SU-DHL-6 (cell line): ENCODE data around the gene KAT8.

Experiments
- CTCF ChIP-seq: fragments of 200-600 bp; sonication (generic); IDR thresholded peaks from one replicate; pipeline ENCODE4 v1.5.1; 2017; ENCODE audit warnings: antibody characterized with exemption, mild to moderate bottlenecking, low read length, moderate library complexity; ENCODE audit not compliant: insufficient read depth, poor library complexity, severe bottlenecking
- EZH2phosphoT487 ChIP-seq: fragments of 200-600 bp; sonication (generic), shearing (Covaris generic); conservative IDR thresholded peaks from 2 replicates; pipeline ENCODE4 v1.6.1; 2018; ENCODE audit warnings: mild to moderate bottlenecking, antibody characterized with exemption, low read length, moderate library complexity, mixed read lengths

GRCh38 chr16:31082368-31083045, 35.0 kb upstream of the KAT8 start:
- no peak for TF ChIP-seq CTCF
- TF ChIP-seq EZH2phosphoT487, result no peak
